Peyer's patch (tissue), 4 donors: ENCODE measurements around the gene SF3B6. TPM values are rescaled to one million over a fixed set of nuclear protein-coding genes. Genes with fewer than 3 reads are reported as not detected.

Experiments
- DNase-seq, 3 donors: peaks; one replicate each; pipeline ENCODE4 v3.0.0-alpha.2; 2017 to 2019
- H3K27ac ChIP-seq, 4 donors: fragments of 200-600 bp; sonication (generic); one replicate each; pipeline ENCODE4 v1.5.1; 2016 to 2019
- H3K27me3 ChIP-seq, 2 donors: fragments of 200-600 bp; sonication (generic); one replicate each; pipeline ENCODE4 v1.5.1; 2019
- H3K36me3 ChIP-seq, 3 donors: fragments of 200-600 bp; sonication (generic); one replicate each; pipeline ENCODE4 v1.5.1; 2016 to 2019
- H3K4me1 ChIP-seq, 4 donors: fragments of 200-600 bp; sonication (generic); one replicate each; pipeline ENCODE4 v1.5.1; 2016 to 2019
- H3K4me3 ChIP-seq, 4 donors: fragments of 200-600 bp; sonication (generic); 1 replicate in 3 of 4; 2 replicates in 1 of 4; pipeline ENCODE4 v1.5.1; 2016 to 2019; ENCODE audit warnings: mild to moderate bottlenecking in 1 of 4
- H3K9me3 ChIP-seq, 4 donors: fragments of 200-600 bp; sonication (generic); one replicate each; pipeline ENCODE4 v1.5.1; 2016 to 2019; ENCODE audit warnings: mild to moderate bottlenecking in 1 of 4
- CTCF ChIP-seq, 6 experiments: fragments of 450-650 bp in 4 of 6; fragments of 200-600 bp in 2 of 6; sonication (generic) in 1 of 6; IDR thresholded peaks; one replicate each; pipeline ENCODE4 v1.5.1; 2017 to 2019; ENCODE audit warnings: antibody characterized with exemption in 6 of 6, mild to moderate bottlenecking in 3 of 6, moderate library complexity in 1 of 6
- POLR2A ChIP-seq, 2 donors: fragments of 450-650 bp; IDR thresholded peaks; one replicate each; pipeline ENCODE4 v1.5.1; 2017; ENCODE audit warnings: antibody characterized with exemption in 2 of 2, mild to moderate bottlenecking in 2 of 2, moderate library complexity in 2 of 2
- total RNA-seq, 4 donors: library from RNA; depleted of rRNA; stranded (reverse); fragments of >200 nt; gene quantifications; one replicate each; pipeline ENCODE4 v1.1.0, GENCODE V29; 2016

Gene SF3B6
- total RNA-seq, 4 donors from 2014 or later = 75.9 to 138 (median 91.9) TPM

GRCh38 chr2:24054366-24055010, 21.6 kb downstream of the SF3B6 start:
- no peak overlapping the region for H3K27ac ChIP-seq
- no peak for DNase-seq

GRCh38 chr2:24052951-24053350, 23.2 kb downstream of the SF3B6 start:
- no peaks in the 10 kb centered on the region for H3K9me3 ChIP-seq
- no peak for DNase-seq
- peaks cover 0 to 12% (median 8%) of the 10 kb centered on the region in 4 donors for H3K4me1 ChIP-seq
- H3K27ac ChIP-seq = no peak overlapping the region
- no peak overlapping the region for H3K4me3 ChIP-seq
- H3K36me3 ChIP-seq = no peaks in the 10 kb centered on the region
- TF ChIP-seq POLR2A (IDR thresholded peaks at IDR 0.05) (no peak), CTCF (IDR thresholded peaks at IDR 0.05) (no peak)
- H3K27me3 ChIP-seq = no peaks in the 10 kb centered on the region

More at GRCh38 chr2:24054366-24055010, 21.6 kb downstream of the SF3B6 start:
- Histone ChIP-seq H3K27me3 (no peaks in the 10 kb centered on the region), H3K36me3 (no peaks in the 10 kb centered on the region), H3K4me3 (no peak overlapping the region), H3K4me1 (peaks cover 0 to 2% (median under 1%) of the 10 kb centered on the region in 4 donors), H3K9me3 (no peaks in the 10 kb centered on the region)
- TF ChIP-seq POLR2A (IDR thresholded peaks at IDR 0.05) (no peak), CTCF (IDR thresholded peaks at IDR 0.05) (no peak)

- H3K27me3 ChIP-seq = no peaks in the 10 kb centered on the region
- H3K27ac ChIP-seq = no peak overlapping the region
- no peak overlapping the region for H3K4me3 ChIP-seq
- peak in 1 of 3 donors; percentile 9 for DNase-seq
- no peak for TF ChIP-seq CTCF (IDR thresholded peaks at IDR 0.05)
- TF ChIP-seq POLR2A (IDR thresholded peaks at IDR 0.05) = no peak
- no peaks in the 10 kb centered on the region for H3K9me3 ChIP-seq
- H3K4me1 ChIP-seq = peaks cover 0 to 17% (median 8%) of the 10 kb centered on the region in 4 donors
- H3K36me3 ChIP-seq = no peaks in the 10 kb centered on the region
Measured at GRCh38 chr2:24051833-24052232, 24.3 kb downstream of the SF3B6 start.

GRCh38 chr2:24050041-24050979, 25.8 kb downstream of the SF3B6 start:
- Histone ChIP-seq H3K9me3 (no peaks in the 10 kb centered on the region), H3K27me3 (no peaks in the 10 kb centered on the region), H3K36me3 (no peaks in the 10 kb centered on the region), H3K4me3 (peak overlapping the region; percentile 63 to 79 (median 68)), H3K27ac (peak overlapping the region; percentile 22 to 70 (median 47)), H3K4me1 (peaks cover 0 to 25% (median 8%) of the 10 kb centered on the region in 4 donors)
- DNase-seq = peak in 2 of 3 donors; percentile 50 to 57
- no peak for TF ChIP-seq CTCF (IDR thresholded peaks at IDR 0.05)
- TF ChIP-seq POLR2A (IDR thresholded peaks at IDR 0.05) = no peak

- peak; percentile 68 to 87 (median 85) for DNase-seq
- Histone ChIP-seq H3K27ac (peak within 1 kb of the TSS; percentile 22 to 70 (median 47)), H3K9me3 (no peaks in the 10 kb centered on the region), H3K4me3 (peak within 1 kb of the TSS; percentile 63 to 79 (median 68)), H3K27me3 (no peaks in the 10 kb centered on the region), H3K36me3 (no peaks in the 10 kb centered on the region), H3K4me1 (peaks cover 0 to 25% (median 8%) of the 10 kb centered on the region in 4 donors)
- TF ChIP-seq CTCF (IDR thresholded peaks at IDR 0.05) = no peak
- TF ChIP-seq POLR2A (IDR thresholded peaks at IDR 0.05) = peak; percentile 48 to 58
Measured at GRCh38 chr2:24049485-24050021, 26.6 kb downstream of the SF3B6 start, which contains the start of gene FKBP1B. Gene FKBP1B (plus strand): TSS chr2:24049741. CDS start chr2:24049850, 109 bp downstream.
